ENCODE results near the gene SPRR5.

The SPRR5 gene

DNA sequence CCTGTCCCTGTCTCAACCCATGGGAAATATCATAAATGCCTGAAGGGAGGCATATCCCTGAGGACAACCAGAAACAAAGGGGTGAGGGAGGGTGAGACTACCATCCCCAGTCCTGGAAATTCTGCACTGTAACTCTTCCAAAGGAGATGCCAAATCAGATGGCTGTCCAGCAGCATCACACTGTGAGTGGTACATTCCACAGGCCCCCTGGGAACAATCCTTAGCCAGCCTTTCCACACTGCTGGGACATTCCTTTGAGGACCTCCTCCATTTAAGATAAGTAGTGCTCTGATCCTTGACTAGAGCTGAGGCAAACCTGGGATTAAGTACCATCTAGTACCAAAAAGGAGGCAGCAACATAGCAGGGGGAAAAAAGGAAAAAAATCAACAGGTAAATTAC, 27.9 kb upstream of the SPRR5 start:
- TF ChIP-seq JUND (IDR thresholded peaks at IDR 0.05; ENCODE audit: low read depth): no peak
- in situ Hi-C loops (cut with HindIII; ENCODE audit: low pct_unique_long_range_greater_than_20kb, low sequenced_read_pairs): no loop called here
- no peak for DNase-seq (ENCODE audit: low read depth in 1 of 2, low spot score in 1 of 2)

DNA sequence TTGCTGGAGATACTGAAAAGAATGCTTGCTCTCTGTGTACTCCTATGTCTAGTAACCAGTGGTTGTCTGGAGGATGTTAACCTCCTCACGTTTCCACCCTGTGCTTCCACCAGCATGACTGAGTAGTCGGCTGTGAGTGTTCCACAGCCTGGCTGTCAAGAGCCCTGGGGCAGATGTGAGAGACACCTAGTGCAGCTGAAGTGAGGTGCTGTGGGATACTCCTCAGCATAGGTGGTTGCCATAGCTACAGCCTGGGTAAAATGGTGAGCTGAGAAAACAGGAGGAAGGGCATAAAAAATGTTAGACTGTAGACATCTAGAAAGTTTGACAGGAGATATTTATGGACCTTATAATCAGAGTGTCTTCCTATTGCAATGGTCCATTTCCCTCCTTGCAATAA, 22.8 kb upstream of the SPRR5 start:
- DNase-seq (ENCODE audit: low read depth in 1 of 2, low spot score in 1 of 2): peak in 1 of 2 experiments; percentile 58
- in situ Hi-C loops (cut with HindIII; ENCODE audit: low pct_unique_long_range_greater_than_20kb, low sequenced_read_pairs): no loop called here
- no peak for TF ChIP-seq JUND (IDR thresholded peaks at IDR 0.05; ENCODE audit: low read depth)

DNA sequence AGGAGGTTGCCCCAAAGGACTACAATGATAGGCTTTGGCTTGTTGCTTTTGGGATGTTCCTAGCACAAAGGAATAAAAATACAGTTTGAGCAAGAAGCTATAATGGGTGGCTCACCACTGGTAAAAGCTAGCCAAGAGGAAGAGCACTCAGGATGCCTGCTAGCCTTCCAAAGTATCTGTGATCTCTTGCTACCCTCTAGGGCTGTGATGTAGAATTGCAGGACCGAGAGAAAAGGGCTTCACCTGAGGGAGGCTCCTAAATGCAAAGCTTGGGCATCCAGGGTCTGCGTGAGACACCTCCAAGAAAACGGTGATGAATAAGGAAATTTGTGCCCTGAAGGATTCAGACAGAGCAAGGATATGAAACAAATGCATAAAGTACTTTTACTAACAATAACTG, 20.9 kb upstream of the SPRR5 start:
- in situ Hi-C loops (cut with HindIII; ENCODE audit: low pct_unique_long_range_greater_than_20kb, low sequenced_read_pairs): no loop called here
- peak; percentile 39 to 86 for DNase-seq (ENCODE audit: low read depth in 1 of 2, low spot score in 1 of 2)
- TF ChIP-seq JUND (IDR thresholded peaks at IDR 0.05; ENCODE audit: low read depth): no peak

DNA sequence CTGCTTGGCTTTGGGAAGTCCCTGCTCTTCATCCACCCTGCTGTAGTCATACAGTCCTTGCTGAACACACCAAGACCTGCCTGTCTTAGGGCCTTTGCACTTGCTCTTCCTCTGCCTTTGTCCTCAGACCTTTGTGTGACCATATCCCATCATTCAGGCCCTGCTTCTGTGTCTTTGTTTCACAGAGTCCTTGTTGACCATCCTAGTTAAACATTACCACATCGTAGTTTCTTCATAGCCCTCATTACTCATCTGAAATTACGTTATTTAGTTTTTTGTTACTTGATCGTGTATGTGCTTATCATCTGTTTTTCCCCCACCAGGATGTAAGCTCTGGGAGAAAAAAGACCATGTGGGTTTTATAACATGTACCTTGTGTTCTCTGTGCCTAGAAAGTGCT, 18.3 kb upstream of the SPRR5 start:
- in situ Hi-C loops (cut with HindIII; ENCODE audit: low pct_unique_long_range_greater_than_20kb, low sequenced_read_pairs): no loop called here
- TF ChIP-seq JUND (IDR thresholded peaks at IDR 0.05; ENCODE audit: low read depth): no peak
- no peak for DNase-seq (ENCODE audit: low read depth in 1 of 2, low spot score in 1 of 2)

DNA sequence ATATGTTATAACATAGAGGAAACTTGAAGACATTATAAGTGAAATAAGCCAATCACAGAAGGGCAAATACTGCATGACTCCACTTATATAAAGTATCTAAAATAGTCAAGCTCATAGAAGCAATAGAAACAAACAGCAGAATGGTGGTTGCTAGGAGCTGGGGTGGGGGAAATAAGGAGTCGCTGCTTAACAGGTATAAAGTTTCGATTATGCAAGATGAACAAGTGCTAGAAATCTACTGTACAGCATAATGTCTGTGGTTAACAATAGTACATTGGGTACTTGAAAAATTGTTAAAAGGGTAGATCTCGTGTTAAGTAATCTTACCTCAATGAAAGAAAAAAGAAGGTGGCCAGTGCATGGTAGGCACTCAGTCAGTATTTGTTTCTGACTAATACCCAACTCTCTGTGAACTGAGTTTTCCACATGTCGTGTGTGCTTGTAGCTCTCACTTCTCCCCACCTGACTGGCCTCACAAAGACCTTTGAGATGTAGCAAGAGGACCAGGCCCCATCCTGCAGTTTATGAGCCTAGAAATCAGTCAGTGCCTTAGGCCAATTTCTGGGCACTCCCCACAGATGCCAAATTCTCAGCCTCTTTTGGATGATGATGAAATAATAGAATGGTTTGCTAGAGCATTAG, 14.7 kb upstream of the SPRR5 start:
- no peak for TF ChIP-seq JUND (IDR thresholded peaks at IDR 0.05; ENCODE audit: low read depth)
- in situ Hi-C loops (cut with HindIII; ENCODE audit: low pct_unique_long_range_greater_than_20kb, low sequenced_read_pairs): no loop called here
- DNase-seq (ENCODE audit: low read depth in 1 of 2, low spot score in 1 of 2): no peak

DNA sequence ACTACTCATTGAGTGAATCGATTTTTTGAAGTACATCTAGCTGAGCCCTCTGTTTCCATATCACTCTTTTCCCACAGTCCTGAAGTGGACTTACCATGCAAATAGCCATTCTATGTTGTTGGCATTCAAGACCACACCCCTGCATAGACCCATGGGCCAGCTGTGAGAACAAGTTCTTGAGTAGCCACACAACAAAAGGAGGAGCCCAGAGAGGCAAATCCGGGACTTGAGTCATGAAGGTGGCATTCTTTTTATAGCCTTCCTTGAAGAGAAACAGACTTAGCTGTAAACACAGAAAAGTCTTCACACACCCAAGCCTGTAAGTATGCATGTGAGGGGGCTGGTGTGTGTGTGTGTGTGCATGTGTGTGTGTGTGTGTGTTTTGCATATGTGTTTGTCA, 13.8 kb upstream of the SPRR5 start:
- no peak for TF ChIP-seq JUND (IDR thresholded peaks at IDR 0.05; ENCODE audit: low read depth)
- DNase-seq (ENCODE audit: low read depth in 1 of 2, low spot score in 1 of 2): no peak
- in situ Hi-C loops (cut with HindIII; ENCODE audit: low pct_unique_long_range_greater_than_20kb, low sequenced_read_pairs): no loop called here

DNA sequence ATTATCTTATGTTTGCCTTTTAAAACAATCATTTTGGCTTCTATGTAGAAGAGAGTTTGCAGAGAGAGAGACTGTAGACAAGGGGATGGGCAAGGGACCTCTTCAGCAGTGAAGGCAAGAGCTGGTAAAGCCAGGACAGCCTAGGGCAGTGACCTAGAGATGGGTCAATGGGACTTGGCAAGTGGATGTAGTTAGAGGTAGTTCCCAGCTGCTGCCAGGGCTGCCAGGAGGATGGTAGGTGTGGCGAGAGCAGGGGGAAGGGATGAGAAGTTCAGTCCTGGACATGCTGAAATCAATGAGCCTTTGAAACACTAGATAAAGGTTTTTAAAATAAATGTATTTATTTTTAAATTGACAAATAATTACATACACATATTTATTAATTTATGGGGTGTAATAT, 6.4 kb upstream of the SPRR5 start:
- in situ Hi-C loops (cut with HindIII; ENCODE audit: low pct_unique_long_range_greater_than_20kb, low sequenced_read_pairs): no loop called here
- no peak for DNase-seq (ENCODE audit: low read depth in 1 of 2, low spot score in 1 of 2)
- TF ChIP-seq JUND (IDR thresholded peaks at IDR 0.05; ENCODE audit: low read depth): no peak

DNA sequence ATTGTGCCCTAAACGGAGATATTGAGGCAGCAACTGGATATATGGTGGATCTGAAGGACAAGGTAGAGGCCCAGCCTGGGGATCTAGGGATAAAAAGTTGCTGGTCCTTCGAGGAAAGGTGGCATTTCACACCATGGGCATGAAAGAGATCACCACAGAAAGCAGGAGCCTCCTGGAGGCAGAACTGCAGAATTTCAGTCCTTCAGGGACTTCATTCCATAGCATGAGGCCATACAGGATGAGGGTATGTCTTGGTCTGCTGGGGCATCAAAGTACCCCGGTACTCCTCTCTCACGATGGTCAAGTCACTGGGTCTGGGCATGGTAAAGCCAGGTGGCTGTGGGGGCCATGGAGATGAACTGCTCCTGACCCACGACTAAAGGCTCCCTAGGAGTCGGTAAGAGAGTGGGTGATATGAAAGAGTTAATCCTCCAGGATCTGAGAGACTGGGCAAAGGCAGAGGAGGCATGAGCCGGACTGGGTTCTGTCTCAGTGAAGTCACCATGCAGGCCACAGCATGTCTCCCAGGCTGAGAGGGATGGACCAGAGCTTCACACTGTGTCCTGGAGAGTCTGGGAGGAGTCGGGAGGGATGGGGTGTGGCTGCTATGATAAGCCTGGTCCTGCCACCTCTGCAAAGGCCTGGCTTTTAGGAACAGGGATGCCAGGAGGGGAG, 5.8 kb upstream of the SPRR5 start:
- no peak for DNase-seq (ENCODE audit: low read depth in 1 of 2, low spot score in 1 of 2)
- no peak for TF ChIP-seq JUND (IDR thresholded peaks at IDR 0.05; ENCODE audit: low read depth)
- in situ Hi-C loops (cut with HindIII; ENCODE audit: low pct_unique_long_range_greater_than_20kb, low sequenced_read_pairs): no loop called here

DNA sequence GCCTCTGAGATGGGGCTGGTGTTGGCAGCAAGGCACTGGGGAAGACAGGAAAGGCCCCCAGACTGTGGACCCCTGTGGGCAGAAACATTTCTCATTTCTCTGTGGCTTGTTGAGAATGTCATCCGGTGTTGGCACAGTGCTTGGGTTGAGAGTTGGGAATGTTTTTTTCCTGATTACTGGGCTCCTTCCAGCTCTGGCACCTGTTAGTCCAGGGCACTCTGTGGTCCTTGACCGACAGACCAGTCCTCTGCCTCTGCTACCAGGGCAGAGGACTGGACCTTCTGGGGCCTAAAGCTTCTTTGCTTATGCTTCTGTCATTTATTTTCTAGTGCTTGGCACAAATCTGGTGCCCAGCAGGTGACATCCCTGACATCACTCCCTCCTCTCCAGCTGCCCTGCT, 4.8 kb upstream of the SPRR5 start:
- DNase-seq (ENCODE audit: low read depth in 1 of 2, low spot score in 1 of 2): no peak
- TF ChIP-seq JUND (IDR thresholded peaks at IDR 0.05; ENCODE audit: low read depth): no peak

DNA sequence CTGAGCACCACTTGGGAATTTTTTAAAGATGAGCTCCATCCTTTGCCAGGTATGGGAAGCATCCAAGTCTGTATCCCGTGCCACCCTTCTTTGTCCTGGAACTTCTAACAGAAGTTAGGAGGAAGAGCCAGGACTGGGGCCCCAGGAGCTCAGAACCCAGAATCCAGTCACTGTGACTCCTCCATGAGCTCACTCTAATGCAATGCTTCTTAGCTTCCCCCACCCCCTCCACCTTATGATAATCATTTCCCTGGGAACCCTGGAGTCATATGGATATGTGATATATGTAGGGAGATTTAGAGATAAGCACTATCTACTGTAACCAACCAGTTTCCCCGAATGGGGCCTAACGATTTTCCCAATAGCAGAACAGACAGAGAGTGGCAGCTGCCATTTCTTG, 758 bp upstream of the SPRR5 start:
- TF ChIP-seq JUND (IDR thresholded peaks at IDR 0.05; ENCODE audit: low read depth): no peak
- in situ Hi-C loops (cut with HindIII; ENCODE audit: low pct_unique_long_range_greater_than_20kb, low sequenced_read_pairs): no loop called here
- no peak for DNase-seq (ENCODE audit: low read depth in 1 of 2, low spot score in 1 of 2)

More for the DNA sequence above, 4.8 kb upstream of the SPRR5 start:
- in situ Hi-C loops (cut with HindIII; ENCODE audit: low pct_unique_long_range_greater_than_20kb, low sequenced_read_pairs): no loop called here

DNA sequence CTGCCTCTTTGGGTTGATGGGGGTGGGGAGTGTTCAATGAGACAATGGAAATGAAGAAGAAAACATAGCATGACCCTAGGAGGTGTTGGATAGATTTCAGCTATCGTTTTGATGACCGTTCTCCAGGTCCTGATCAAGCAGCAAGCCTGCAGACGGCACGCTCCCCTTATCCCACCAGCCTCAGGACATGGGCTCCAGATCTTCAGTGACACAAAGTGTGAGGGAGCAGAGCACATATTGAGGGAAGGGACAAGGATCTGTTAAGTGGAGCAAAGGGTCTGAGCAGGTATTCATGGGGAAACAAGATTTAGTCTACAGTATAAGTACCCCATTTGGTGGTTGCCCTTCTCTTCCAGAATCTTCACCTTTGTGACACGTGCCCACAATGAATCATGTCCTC, 4.7 kb downstream of the SPRR5 start:
- in situ Hi-C loops (cut with HindIII; ENCODE audit: low pct_unique_long_range_greater_than_20kb, low sequenced_read_pairs): no loop called here
- no peak for DNase-seq (ENCODE audit: low read depth in 1 of 2, low spot score in 1 of 2)
- no peak for TF ChIP-seq JUND (IDR thresholded peaks at IDR 0.05; ENCODE audit: low read depth)

DNA sequence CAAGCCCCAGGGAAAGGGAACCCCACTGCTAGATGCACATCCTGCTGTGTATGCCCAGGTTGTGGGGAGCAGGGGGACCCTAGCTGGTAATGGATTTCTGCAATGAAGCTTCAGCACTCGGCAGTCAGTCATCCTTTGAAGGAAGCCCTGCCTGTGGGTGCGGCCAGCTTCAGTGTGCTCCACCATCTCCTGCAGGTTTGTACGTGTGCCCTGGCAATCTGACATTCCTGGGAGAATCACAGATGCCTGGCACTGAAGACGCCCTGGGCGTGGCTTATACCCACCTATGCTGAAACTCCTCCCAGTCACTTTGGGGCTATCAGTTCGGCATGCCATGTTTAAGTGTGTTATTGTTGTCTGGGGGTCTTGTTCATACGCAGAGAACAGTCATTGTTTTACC, 6.8 kb downstream of the SPRR5 start:
- in situ Hi-C loops (cut with HindIII; ENCODE audit: low pct_unique_long_range_greater_than_20kb, low sequenced_read_pairs): no loop called here
- DNase-seq (ENCODE audit: low read depth in 1 of 2, low spot score in 1 of 2): no peak
- TF ChIP-seq JUND (IDR thresholded peaks at IDR 0.05; ENCODE audit: low read depth): no peak

DNA sequence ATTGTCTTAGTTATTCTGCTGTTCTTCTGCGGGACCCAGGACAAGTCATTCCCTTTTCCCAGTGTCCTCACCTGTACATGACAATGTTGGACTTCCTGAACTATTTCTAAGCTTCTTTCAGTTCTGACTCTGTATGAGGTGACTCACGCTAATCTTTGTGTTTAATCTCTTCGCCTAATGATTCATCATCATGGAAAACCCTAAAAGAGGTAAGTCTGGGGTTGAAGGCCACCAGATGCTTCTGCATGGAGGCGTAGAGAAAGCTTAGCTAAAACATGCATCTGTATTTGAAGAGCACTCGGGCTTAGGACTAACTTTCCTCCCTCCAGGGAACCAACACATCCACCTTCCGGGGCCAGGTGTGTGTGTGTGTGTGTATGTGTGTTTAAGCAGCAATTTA, 7.4 kb downstream of the SPRR5 start:
- TF ChIP-seq JUND (IDR thresholded peaks at IDR 0.05; ENCODE audit: low read depth): no peak
- DNase-seq (ENCODE audit: low read depth in 1 of 2, low spot score in 1 of 2): no peak
- in situ Hi-C loops (cut with HindIII; ENCODE audit: low pct_unique_long_range_greater_than_20kb, low sequenced_read_pairs): no loop called here

DNA sequence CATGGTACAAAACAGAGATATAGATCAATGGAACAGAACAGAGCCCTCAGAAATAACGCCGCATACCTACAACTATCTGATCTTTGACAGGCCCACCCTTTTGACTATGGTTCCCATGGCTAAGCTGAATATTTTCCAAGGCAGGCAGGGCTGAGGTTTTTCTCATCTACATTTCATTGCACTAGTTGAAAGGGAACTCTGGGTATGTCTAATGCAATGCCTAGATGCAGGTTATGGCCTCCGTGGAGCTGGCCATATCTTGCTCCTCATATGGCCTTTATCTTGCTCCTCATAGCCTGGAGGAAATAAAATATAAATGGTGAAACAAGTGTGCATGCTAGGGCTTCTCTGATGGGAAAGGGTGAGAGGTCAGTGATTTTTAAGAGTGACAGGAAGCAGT, 10.6 kb downstream of the SPRR5 start:
- no peak for DNase-seq (ENCODE audit: low read depth in 1 of 2, low spot score in 1 of 2)
- TF ChIP-seq JUND (IDR thresholded peaks at IDR 0.05; ENCODE audit: low read depth): no peak
- in situ Hi-C loops (cut with HindIII; ENCODE audit: low pct_unique_long_range_greater_than_20kb, low sequenced_read_pairs): no loop called here

All from T47D (cell line).